Cardiac muscle cell (in vitro differentiated cells and primary cell): ENCODE measurements around the gene OR2J1. TPM values are rescaled to one million over a fixed set of nuclear protein-coding genes. Genes with fewer than 3 reads are reported as not detected.

Experiments used
- DNase-seq, 2 donors: peaks; one replicate each; pipeline versions ENCODE4 v3.0.0 to v3.0.0-alpha.2; 2010 to 2017; ENCODE audit warnings: low read depth in 1 of 2, low spot score in 1 of 2
- H3K27ac ChIP-seq: fragments of 200-600 bp; sonication (generic); 2 replicates; pipeline ENCODE4 v1.5.1; 2016
- H3K27me3 ChIP-seq: fragments of 200-600 bp; sonication (generic); 2 replicates; pipeline ENCODE4 v1.6.0; 2016; ENCODE audit warnings: control low read depth
- H3K36me3 ChIP-seq: fragments of 200-600 bp; sonication (generic); 2 replicates; pipeline ENCODE4 v1.5.1; 2016; ENCODE audit warnings: control low read depth
- H3K4me1 ChIP-seq: fragments of 200-600 bp; sonication (generic); 2 replicates; pipeline ENCODE4 v1.8.1; 2017; ENCODE audit warnings: low read depth, mild to moderate bottlenecking, mixed run types
- H3K4me3 ChIP-seq: fragments of 200-600 bp; sonication (generic); 2 replicates; pipeline ENCODE4 v1.5.1; 2016; ENCODE audit warnings: mild to moderate bottlenecking
- H3K9me3 ChIP-seq: fragments of 200-600 bp; sonication (generic); 2 replicates; pipeline ENCODE4 v1.5.1; 2017; ENCODE audit warnings: low read depth, mild to moderate bottlenecking, control low read depth
- polyA plus RNA-seq: library from polyadenylated mRNA; unstranded; fragments of >200 nt; fragmentation: Nextera tagmentation; extraction: Ambion mirVana; gene quantifications from 2 replicates; pipeline ENCODE4 v1.2.1, GENCODE V29; 2016
- total RNA-seq: library from RNA; depleted of rRNA; stranded (reverse); fragments of >200 nt; gene quantifications from 2 replicates; pipeline ENCODE4 v1.2.3, GENCODE V29; 2016
- TF ChIP-seq, protein P1 (sequence below): IDR thresholded peaks from 2 replicates; pipeline ENCODE4 v1.5.1; 2012; ENCODE audit warnings: low read depth, mild to moderate bottlenecking, low read length

Gene OR2J1
- total RNA-seq = not detected in 2 replicates
- polyA plus RNA-seq = not detected in 2 replicates

DNA sequence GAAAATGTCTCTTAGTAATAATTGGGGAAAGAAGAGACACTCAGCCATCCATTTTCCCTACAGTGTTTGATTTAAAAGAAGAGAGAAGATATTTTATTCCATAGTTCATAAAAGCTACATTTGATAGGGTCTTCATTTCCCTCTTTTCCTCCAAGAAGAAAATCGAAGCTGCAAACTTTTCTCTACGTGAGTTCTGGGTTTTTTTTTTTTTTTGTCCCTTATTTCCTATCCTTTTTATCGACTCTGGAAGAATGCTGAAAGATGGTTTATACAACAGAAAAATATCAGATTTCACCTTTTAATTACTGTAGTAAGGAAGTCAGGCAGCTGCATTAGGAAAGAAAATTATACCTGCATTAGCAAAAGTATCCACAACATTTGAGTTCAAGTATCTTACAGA is at the start of gene OR2J1:
Gene OR2J1, plus strand, starts transcription at position 301 of the 400 bp plus-strand sequence. CDS start 1,453 bp downstream, outside the sequence.
- TF ChIP-seq, protein P1, sequence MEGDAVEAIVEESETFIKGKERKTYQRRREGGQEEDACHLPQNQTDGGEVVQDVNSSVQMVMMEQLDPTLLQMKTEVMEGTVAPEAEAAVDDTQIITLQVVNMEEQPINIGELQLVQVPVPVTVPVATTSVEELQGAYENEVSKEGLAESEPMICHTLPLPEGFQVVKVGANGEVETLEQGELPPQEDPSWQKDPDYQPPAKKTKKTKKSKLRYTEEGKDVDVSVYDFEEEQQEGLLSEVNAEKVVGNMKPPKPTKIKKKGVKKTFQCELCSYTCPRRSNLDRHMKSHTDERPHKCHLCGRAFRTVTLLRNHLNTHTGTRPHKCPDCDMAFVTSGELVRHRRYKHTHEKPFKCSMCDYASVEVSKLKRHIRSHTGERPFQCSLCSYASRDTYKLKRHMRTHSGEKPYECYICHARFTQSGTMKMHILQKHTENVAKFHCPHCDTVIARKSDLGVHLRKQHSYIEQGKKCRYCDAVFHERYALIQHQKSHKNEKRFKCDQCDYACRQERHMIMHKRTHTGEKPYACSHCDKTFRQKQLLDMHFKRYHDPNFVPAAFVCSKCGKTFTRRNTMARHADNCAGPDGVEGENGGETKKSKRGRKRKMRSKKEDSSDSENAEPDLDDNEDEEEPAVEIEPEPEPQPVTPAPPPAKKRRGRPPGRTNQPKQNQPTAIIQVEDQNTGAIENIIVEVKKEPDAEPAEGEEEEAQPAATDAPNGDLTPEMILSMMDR = no peak
- H3K36me3 ChIP-seq = no peaks in the 10 kb centered on the region
- H3K27ac ChIP-seq = no peak within 1 kb of the TSS
- no peaks in the 10 kb centered on the region for H3K9me3 ChIP-seq
- no peaks in the 10 kb centered on the region for H3K4me1 ChIP-seq
- no peaks in the 10 kb centered on the region for H3K27me3 ChIP-seq
- H3K4me3 ChIP-seq = no peak within 1 kb of the TSS
- DNase-seq = no peak

DNA sequence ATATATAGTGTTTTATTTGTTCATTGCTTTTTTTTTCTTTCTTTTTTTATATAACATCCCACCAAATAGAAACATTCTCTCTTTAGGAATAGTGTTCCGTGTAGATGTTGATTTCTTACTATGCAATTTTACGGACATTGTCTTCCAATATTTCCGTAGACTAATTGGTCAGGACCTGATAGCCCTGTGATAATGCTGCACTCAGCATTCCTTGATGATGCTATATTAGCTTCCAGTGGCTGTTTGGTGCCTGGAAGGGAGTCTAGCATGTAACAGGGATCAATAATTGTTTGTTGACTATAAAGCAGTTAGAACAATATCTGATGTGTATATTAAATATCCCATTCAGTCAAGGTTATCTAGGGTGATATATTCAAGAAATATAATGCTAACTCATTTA is 47.6 kb upstream of the OR2J1 start:
- Histone ChIP-seq H3K27ac (no peak overlapping the region), H3K36me3 (no peaks in the 10 kb centered on the region), H3K9me3 (no peaks in the 10 kb centered on the region), H3K4me3 (no peak overlapping the region), H3K27me3 (peaks cover 20% of the 10 kb centered on the region), H3K4me1 (no peaks in the 10 kb centered on the region)
- DNase-seq = no peak
- TF ChIP-seq, protein P1 = no peak

DNA sequence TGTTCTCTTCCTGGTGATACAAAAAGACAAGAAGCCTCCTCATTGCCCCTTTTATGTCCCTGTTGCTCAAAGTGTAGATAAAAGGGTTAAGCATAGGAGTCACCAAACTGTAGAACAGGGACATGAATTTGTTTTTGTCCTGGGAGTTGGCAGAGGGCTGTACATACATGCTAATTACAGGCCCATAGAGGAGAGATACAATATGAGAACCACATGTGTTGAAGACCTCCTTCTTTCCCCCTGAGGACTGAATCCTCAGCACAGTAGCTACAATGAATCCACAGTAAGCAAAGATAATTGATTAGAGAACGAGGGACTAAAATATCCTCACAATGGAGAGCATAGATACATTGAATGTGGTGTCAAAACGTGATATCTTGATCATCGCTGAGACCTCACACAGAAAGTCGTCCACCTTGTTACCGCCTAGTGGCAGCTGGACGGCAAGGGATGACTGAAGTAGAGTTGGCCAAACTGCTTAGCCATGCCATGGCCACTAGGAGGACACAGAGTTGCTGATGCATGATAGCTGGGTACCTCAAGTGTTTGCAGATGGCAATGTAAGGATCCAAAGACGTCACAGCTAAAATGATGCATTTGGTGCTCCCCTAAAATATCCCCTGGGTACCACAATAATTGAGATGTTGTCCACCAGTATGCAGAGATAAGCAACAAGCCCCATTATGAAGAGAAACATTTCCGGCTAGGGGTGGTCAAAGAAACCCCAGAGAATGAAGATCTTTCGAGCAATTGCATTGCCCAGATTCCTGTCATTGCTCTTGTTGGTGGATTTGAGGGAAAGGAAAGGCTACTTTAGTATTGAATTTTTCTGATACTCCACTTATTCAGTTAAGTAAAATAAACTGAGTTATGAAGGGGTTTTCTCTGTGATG is 27.2 kb upstream of the OR2J1 start:
- Histone ChIP-seq H3K4me3 (no peak overlapping the region), H3K4me1 (no peaks in the 10 kb centered on the region), H3K27me3 (peaks cover 22% of the 10 kb centered on the region), H3K9me3 (no peaks in the 10 kb centered on the region), H3K27ac (no peak overlapping the region), H3K36me3 (no peaks in the 10 kb centered on the region)
- DNase-seq = peak; percentile 9 to 53
- TF ChIP-seq, protein P1 = peak; percentile 43

DNA sequence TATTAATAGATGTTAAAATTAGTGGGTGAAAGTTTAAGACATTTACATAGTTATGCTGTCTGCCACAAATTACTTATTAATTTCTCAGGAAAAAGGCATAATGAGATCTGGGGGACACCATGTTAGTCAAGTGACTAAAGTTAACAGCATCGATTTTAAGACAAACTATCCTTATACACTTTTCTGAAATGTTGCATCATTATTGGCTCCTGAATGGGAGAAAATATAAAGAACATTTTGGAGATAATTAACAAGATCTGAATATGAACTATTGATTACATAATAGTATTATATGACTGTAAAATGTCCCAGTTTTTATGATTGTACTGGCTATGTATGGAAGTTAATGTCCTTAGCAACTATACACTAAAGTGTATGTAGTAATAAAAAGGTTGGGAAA is 20.1 kb upstream of the OR2J1 start:
- peaks cover 19% of the 10 kb centered on the region for H3K27me3 ChIP-seq
- H3K27ac ChIP-seq = no peak overlapping the region
- H3K36me3 ChIP-seq = no peaks in the 10 kb centered on the region
- DNase-seq = no peak
- no peaks in the 10 kb centered on the region for H3K9me3 ChIP-seq
- no peaks in the 10 kb centered on the region for H3K4me1 ChIP-seq
- H3K4me3 ChIP-seq = no peak overlapping the region
- TF ChIP-seq, protein P1 = no peak

DNA sequence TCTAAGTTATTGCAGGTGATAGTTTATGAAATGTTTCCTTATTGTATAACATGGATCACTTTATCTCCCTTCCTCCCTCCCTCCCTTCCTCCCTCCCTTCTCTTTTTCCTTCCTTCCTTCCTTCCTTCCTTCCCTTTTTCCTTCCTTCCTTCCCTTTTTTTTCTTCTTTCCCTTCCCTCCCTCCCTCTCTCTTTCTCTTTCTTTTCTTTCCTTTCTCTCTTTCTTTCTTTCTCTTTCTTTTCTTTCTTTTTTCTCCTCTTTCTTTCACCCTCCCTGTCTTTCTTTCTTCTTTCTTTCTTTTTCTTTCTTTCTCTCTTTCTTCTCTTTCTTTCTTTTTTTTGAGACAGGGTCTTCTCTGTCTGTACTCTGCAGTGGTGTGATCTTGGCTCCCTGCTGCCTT is 18.0 kb upstream of the OR2J1 start:
- no peaks in the 10 kb centered on the region for H3K36me3 ChIP-seq
- no peak for DNase-seq
- H3K27ac ChIP-seq = no peak overlapping the region
- H3K27me3 ChIP-seq = peaks cover 6% of the 10 kb centered on the region
- no peaks in the 10 kb centered on the region for H3K9me3 ChIP-seq
- TF ChIP-seq, protein P1 = no peak
- H3K4me1 ChIP-seq = no peaks in the 10 kb centered on the region
- no peak overlapping the region for H3K4me3 ChIP-seq
